SJCRH30 (cell line): ENCODE results near the gene ICE1. TPM values are rescaled to one million over a fixed set of nuclear protein-coding genes. Genes with fewer than 3 reads are reported as not detected.
"Not testable (repeated sequence)": the region's sequence is repeated elsewhere in the genome, so short reads cannot be mapped to it uniquely, and the experiment has no call there.

Experiments used
- DNase-seq, 2 experiments: peaks; one replicate each; pipeline ENCODE4 v3.0.0-alpha.2; 2015 to 2020
- H3K27ac ChIP-seq: fragments of 250-450 bp; sonication (Bioruptor Pico); 2 replicates; pipeline ENCODE4 v1.5.1; 2020; ENCODE audit warnings: mild to moderate bottlenecking, moderate library complexity
- H3K27me3 ChIP-seq: fragments of 250-450 bp; sonication (Bioruptor Pico); 2 replicates; pipeline ENCODE4 v1.5.1; 2020; ENCODE audit warnings: mild to moderate bottlenecking, moderate library complexity
- H3K36me3 ChIP-seq: fragments of 250-450 bp; sonication (Bioruptor Pico); 2 replicates; pipeline ENCODE4 v1.5.1; 2020; ENCODE audit warnings: mild to moderate bottlenecking, moderate library complexity
- H3K4me1 ChIP-seq: fragments of 250-450 bp; sonication (Bioruptor Pico); 2 replicates; pipeline ENCODE4 v1.5.1; 2020; ENCODE audit warnings: mild to moderate bottlenecking, moderate library complexity
- H3K4me3 ChIP-seq: fragments of 250-450 bp; sonication (Bioruptor Pico); 2 replicates; pipeline ENCODE4 v1.5.1; 2020; ENCODE audit warnings: mild to moderate bottlenecking, moderate library complexity
- H3K9me3 ChIP-seq: fragments of 250-450 bp; sonication (Bioruptor Pico); replicated peaks from 2 replicates; pipeline ENCODE4 v1.5.1; 2020; ENCODE audit warnings: mild to moderate bottlenecking, moderate library complexity
- total RNA-seq: library from RNA; depleted of rRNA; stranded (reverse); fragments of >200 nt; shearing (Covaris generic); gene quantifications from 2 replicates; pipeline ENCODE4 v1.2.3, GENCODE V29; 2014

ICE1 gene
- total RNA-seq, 1 experiment from 2014 or later, result 27.0 TPM

DNA sequence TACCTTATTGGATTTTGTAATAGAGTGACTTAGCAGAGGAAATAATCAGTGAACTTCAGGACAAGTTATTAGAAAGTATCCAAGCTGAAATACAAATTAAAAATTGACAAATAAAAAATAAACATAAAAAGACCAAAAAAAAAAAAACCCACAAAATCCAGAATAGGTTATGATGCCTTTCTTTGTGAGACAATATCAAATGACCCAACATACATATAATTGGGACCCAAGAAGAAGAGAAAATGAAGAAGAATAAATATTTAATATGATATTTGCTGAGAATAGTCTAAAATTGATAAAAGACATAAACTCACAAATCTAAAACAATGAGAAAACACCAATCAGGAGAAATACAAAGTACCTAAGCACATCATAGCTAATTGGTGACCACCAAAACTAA is 81.8 kb downstream of the ICE1 start:
- no peak overlapping the region for H3K27ac ChIP-seq
- H3K36me3 ChIP-seq, result no peaks in the 10 kb centered on the region
- no peak for DNase-seq
- no peaks in the 10 kb centered on the region for H3K4me1 ChIP-seq
- H3K27me3 ChIP-seq, result no peaks in the 10 kb centered on the region
- no peaks in the 10 kb centered on the region for H3K9me3 ChIP-seq
- H3K4me3 ChIP-seq, result no peak overlapping the region

GRCh38 chr5:5505815-5506214 is 83.3 kb downstream of the ICE1 start:
- H3K36me3 ChIP-seq, result no peaks in the 10 kb centered on the region
- H3K9me3 ChIP-seq, result no peaks in the 10 kb centered on the region
- H3K27ac ChIP-seq, result no peak overlapping the region
- H3K27me3 ChIP-seq, result no peaks in the 10 kb centered on the region
- no peak overlapping the region for H3K4me3 ChIP-seq
- DNase-seq, result no peak
- H3K4me1 ChIP-seq, result no peaks in the 10 kb centered on the region

GRCh38 chr5:5508391-5508790 is 85.9 kb downstream of the ICE1 start:
- Histone ChIP-seq H3K27ac (no peak overlapping the region), H3K4me1 (no peaks in the 10 kb centered on the region), H3K4me3 (no peak overlapping the region), H3K9me3 (no peaks in the 10 kb centered on the region), H3K36me3 (no peaks in the 10 kb centered on the region), H3K27me3 (no peaks in the 10 kb centered on the region)
- no peak for DNase-seq

- Histone ChIP-seq H3K4me1 (no peaks in the 10 kb centered on the region), H3K9me3 (no peaks in the 10 kb centered on the region), H3K36me3 (no peaks in the 10 kb centered on the region), H3K4me3 (no peak overlapping the region), H3K27ac (no peak overlapping the region), H3K27me3 (no peaks in the 10 kb centered on the region)
- no peak for DNase-seq
These were observed 89.5 kb downstream of the ICE1 start for GRCh38 chr5:5511904-5512416.

DNA sequence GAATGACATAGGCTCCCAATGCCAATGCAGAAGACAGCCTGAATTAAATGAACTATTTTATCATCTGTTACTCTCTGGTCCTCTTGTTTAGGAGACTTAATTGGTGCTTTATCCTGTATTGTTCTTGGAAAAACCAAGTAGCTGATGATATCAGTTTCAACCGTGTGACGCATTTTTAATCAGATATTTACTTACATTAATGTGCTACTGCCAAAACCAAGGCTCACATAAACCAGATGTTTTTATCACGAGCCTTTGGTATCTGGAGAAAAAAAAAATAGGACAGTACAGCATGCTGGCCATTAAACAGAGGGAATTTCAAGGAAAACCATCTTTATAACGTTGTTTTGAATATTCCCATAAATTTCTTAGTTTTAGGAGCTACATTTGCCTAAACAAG is 90.1 kb downstream of the ICE1 start:
- no peak for DNase-seq
- Histone ChIP-seq H3K36me3 (no peaks in the 10 kb centered on the region), H3K27ac (no peak overlapping the region), H3K9me3 (no peaks in the 10 kb centered on the region), H3K4me1 (no peaks in the 10 kb centered on the region), H3K4me3 (no peak overlapping the region), H3K27me3 (no peaks in the 10 kb centered on the region)

- H3K4me1 ChIP-seq, H3K9me3 ChIP-seq, DNase-seq, H3K27me3 ChIP-seq, H3K4me3 ChIP-seq, H3K27ac ChIP-seq, H3K36me3 ChIP-seq: not testable (repeated sequence)
These were observed 98.1 kb downstream of the ICE1 start for GRCh38 chr5:5520622-5521021.

- DNase-seq, result no peak
- Histone ChIP-seq H3K4me1 (no peaks in the 10 kb centered on the region), H3K27ac (no peak overlapping the region)
These were observed 98.6 kb downstream of the ICE1 start for GRCh38 chr5:5521029-5521428.

DNA sequence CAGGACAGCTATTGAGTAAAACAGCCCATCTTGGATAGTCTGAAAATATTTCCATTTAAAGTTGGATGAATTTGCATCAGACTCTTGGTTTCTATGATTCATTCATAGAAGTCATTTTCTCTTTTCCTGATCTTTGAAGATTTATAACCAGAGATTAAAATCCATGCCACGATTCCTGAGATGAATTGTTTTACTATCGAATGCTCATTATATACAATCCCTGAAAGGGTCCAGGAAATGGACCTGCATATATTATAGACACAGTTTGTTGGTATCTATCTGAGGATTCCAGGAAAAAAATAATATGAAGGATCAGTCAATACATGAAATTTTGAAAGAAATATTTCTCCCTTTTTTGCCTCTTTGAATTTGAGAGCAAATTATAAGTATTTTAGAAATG is 99.0 kb downstream of the ICE1 start:
- H3K27me3 ChIP-seq, result no peaks in the 10 kb centered on the region
- DNase-seq, result no peak
- no peak overlapping the region for H3K27ac ChIP-seq
- H3K4me1 ChIP-seq, result no peaks in the 10 kb centered on the region
- no peaks in the 10 kb centered on the region for H3K9me3 ChIP-seq
- H3K36me3 ChIP-seq, result no peaks in the 10 kb centered on the region
- no peak overlapping the region for H3K4me3 ChIP-seq

More at GRCh38 chr5:5521029-5521428, 98.6 kb downstream of the ICE1 start:
- Histone ChIP-seq H3K27me3 (no peaks in the 10 kb centered on the region), H3K36me3 (no peaks in the 10 kb centered on the region), H3K9me3 (no peaks in the 10 kb centered on the region), H3K4me3 (no peak overlapping the region)

DNA sequence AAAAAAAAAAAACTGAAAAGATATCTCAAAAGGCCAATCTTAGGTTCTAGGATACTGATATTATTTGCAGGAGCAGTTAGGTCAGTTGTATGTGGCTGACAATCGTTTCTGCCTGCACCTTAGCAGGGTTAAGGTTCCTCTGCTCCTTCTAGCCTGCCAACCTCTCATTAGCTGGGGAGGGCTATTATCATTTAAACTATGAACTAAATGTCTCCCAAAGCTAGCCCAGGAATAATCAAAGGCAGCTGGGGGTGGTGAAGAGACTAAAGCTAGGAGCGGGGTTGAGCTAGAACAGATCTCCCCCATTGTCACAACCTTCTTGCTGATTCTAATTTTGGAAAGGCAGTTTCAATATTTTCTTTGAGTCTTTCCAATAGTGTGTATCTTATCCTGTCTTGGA is 99.9 kb downstream of the ICE1 start:
- no peak for DNase-seq
- Histone ChIP-seq H3K36me3 (no peaks in the 10 kb centered on the region), H3K9me3 (no peaks in the 10 kb centered on the region), H3K27me3 (no peaks in the 10 kb centered on the region), H3K4me3 (no peak overlapping the region), H3K27ac (no peak overlapping the region), H3K4me1 (no peaks in the 10 kb centered on the region)

DNA sequence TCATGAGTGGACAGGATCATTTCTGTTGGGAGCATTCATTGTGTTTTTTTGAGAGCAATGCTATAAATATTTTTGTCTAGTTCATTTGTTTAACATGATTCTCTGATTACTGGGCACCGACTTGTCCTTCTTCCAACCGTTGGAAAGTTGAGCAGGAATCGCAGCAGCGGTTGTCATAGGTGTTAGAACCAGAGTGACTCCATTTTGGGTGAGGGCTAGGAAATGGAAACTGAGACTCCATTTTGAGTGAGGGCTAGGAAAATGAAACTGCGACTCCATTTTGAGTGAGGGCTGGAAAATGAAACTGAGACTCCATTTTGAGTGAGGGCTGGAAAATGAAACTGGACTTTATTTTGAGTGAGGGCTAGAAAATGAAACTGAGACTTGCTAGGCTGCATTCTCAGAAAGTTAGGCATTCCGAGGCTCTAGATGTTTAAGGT is 100.6 kb downstream of the ICE1 start:
- H3K4me1 ChIP-seq, result no peaks in the 10 kb centered on the region
- no peaks in the 10 kb centered on the region for H3K27me3 ChIP-seq
- H3K27ac ChIP-seq, result no peak overlapping the region
- H3K4me3 ChIP-seq, result no peak overlapping the region
- H3K9me3 ChIP-seq, result no peaks in the 10 kb centered on the region
- DNase-seq, result peak in 1 of 2 experiments; percentile 3
- H3K36me3 ChIP-seq, result no peaks in the 10 kb centered on the region

- H3K27ac ChIP-seq, result no peak overlapping the region
- no peak overlapping the region for H3K4me3 ChIP-seq
- H3K4me1 ChIP-seq, result no peaks in the 10 kb centered on the region
- H3K27me3 ChIP-seq, result no peaks in the 10 kb centered on the region
- H3K9me3 ChIP-seq, result no peaks in the 10 kb centered on the region
- no peak for DNase-seq
- no peaks in the 10 kb centered on the region for H3K36me3 ChIP-seq
These were observed 101.8 kb downstream of the ICE1 start for GRCh38 chr5:5524327-5524726.

- Histone ChIP-seq H3K4me1 (no peaks in the 10 kb centered on the region), H3K27ac (no peak overlapping the region), H3K27me3 (no peaks in the 10 kb centered on the region), H3K4me3 (no peak overlapping the region), H3K9me3 (no peaks in the 10 kb centered on the region), H3K36me3 (no peaks in the 10 kb centered on the region)
- no peak for DNase-seq
These were observed 108.9 kb downstream of the ICE1 start for GRCh38 chr5:5531371-5531770.

DNA sequence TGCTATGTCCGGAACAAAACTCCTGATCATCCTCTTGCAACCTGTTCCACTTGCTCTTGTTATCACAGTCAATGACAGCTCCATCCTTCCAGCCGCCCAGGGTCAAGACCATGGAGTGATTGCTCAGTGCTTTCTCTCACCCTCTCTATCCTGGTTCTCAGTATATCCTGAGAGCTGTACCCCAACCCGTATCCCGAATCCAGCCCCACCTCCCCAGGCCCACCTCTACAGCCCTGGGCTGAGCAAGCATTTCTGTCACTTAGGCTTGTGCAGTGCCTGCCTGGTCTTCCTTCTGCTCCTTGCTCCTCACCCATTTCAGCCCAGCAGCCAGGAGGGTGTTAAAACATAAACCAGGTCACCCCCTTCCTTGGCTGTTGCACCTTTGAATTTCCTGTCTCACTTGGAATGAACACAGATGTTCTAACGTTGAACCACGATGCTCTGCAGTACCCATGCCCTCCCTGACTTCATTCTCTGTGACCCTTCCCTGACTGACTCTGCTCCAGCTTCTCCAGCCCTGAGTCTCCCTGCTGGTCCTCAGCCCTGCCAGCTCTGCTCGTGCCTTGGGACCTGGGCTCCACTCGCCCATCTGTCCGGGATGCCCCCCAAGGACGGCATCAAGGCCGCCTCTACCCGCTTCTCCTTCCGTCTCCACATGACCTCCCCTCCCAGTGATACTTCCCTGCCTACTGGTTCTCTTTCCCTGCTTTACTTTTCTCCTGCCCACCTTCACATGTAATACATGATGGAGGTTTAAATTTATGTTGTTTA is 110.0 kb downstream of the ICE1 start:
- Histone ChIP-seq H3K9me3 (no peaks in the 10 kb centered on the region), H3K4me3 (no peak overlapping the region), H3K27me3 (no peaks in the 10 kb centered on the region), H3K27ac (no peak overlapping the region), H3K4me1 (no peaks in the 10 kb centered on the region), H3K36me3 (no peaks in the 10 kb centered on the region)
- DNase-seq, result no peak

DNA sequence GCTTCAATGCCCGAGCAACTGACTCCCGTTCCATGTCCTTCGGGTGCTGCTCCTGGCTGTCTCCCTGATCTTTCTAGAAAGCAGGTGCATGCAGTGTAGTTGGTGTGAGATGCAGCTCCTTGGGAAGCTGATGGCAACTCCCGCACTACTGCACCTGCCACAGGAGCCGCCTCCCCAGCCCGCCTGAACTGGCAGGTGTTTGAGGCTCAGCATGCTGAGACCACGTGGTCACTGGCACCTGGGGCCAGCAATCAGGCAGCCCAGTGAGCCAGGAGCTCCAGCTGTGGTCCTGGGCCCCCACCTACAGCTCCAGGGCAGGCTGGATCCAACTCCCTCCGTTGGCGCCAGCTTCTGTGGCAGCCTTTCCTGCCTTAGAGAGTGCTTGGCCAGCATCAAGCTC is 111.5 kb downstream of the ICE1 start:
- H3K9me3 ChIP-seq, result no peaks in the 10 kb centered on the region
- H3K4me1 ChIP-seq, result no peaks in the 10 kb centered on the region
- no peak for DNase-seq
- H3K36me3 ChIP-seq, result no peaks in the 10 kb centered on the region
- H3K27ac ChIP-seq, result no peak overlapping the region
- H3K27me3 ChIP-seq, result no peaks in the 10 kb centered on the region
- no peak overlapping the region for H3K4me3 ChIP-seq

DNA sequence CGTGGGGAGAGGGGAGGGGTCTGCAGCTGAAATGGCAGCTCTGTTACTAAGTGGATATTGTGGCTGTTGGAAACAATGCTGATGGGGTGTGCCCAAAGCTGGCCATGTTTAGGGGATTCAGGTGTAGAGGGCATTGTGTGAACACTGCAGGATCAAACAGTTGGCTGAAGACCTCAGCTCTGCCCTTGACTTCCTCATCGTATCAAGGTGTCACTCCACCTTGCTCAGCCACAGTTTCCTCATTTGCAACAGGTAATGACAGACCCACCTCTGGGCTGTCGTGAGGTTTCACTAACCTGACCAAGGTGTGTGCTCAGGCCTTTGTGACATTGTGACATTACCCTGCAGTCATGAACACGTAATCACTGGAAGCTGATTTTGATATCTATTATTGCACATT is 111.9 kb downstream of the ICE1 start:
- H3K27me3 ChIP-seq, result no peaks in the 10 kb centered on the region
- no peaks in the 10 kb centered on the region for H3K4me1 ChIP-seq
- no peak for DNase-seq
- no peaks in the 10 kb centered on the region for H3K36me3 ChIP-seq
- H3K27ac ChIP-seq, result no peak overlapping the region
- no peaks in the 10 kb centered on the region for H3K9me3 ChIP-seq
- H3K4me3 ChIP-seq, result no peak overlapping the region

DNA sequence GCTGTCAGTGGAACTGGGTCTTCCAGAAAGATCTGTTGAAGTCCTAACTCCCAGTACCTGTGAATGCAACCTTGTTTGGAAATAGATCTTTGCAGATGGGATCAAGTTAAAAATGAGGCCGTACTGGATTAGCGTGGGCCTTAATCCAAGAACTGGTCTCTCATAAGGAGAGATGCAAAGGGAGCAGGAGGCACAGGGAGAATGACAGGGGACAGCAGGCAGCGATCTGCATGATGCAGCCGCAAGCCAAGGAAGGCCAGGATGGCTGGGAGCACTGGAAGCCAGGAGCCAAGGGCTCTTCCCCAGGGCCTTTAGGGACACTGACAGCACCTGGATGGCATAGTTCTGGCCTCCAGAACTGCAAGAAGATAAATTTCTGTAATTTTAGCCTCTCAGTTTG is 114.4 kb downstream of the ICE1 start:
- Histone ChIP-seq H3K36me3 (no peaks in the 10 kb centered on the region), H3K4me3 (no peak overlapping the region), H3K9me3 (no peaks in the 10 kb centered on the region), H3K27ac (no peak overlapping the region), H3K27me3 (no peaks in the 10 kb centered on the region), H3K4me1 (no peaks in the 10 kb centered on the region)
- no peak for DNase-seq
